NT2/D1 (cell line): Measurements from ENCODE around the gene PCNT.
A peak's percentile ranks its signal among the peaks of the same experiment; 100 is the strongest.

ENCODE experiments used
- DNase-seq: peaks from one replicate; pipeline ENCODE4 v3.0.0-alpha.2; 2011; ENCODE audit warnings: low read depth, low spot score
- H3K27me3 ChIP-seq: 2 replicates; pipeline ENCODE4 v1.6.0; 2011; ENCODE audit warnings: mild to moderate bottlenecking; ENCODE audit not compliant: insufficient read length, insufficient read depth
- H3K36me3 ChIP-seq: 2 replicates; pipeline ENCODE4 v1.6.1; 2011; ENCODE audit warnings: mild to moderate bottlenecking, low read length, mixed read lengths; ENCODE audit not compliant: insufficient read depth, insufficient read length
- H3K4me1 ChIP-seq: 2 replicates; pipeline ENCODE4 v1.5.1; 2011; ENCODE audit not compliant: insufficient read depth, insufficient read length
- H3K4me3 ChIP-seq: 2 replicates; pipeline ENCODE4 v1.5.1; 2011; ENCODE audit warnings: low read depth; ENCODE audit not compliant: insufficient read length
- H3K9ac ChIP-seq: 2 replicates; pipeline ENCODE4 v1.6.0; 2011; ENCODE audit warnings: low read depth; ENCODE audit not compliant: insufficient read length
- H3K9me3 ChIP-seq: 2 replicates; pipeline ENCODE4 v1.5.1; 2011; ENCODE audit warnings: mild to moderate bottlenecking, low read length; ENCODE audit not compliant: insufficient read depth
- SUZ12 ChIP-seq: IDR thresholded peaks from 2 replicates; pipeline ENCODE4 v1.6.1; 2011; ENCODE audit not compliant: insufficient read length, insufficient read depth; ENCODE audit errors: extremely low read depth
- YY1 ChIP-seq: IDR thresholded peaks from 2 replicates; pipeline ENCODE4 v1.6.1; 2011; ENCODE audit not compliant: insufficient read length, insufficient read depth
- ZNF274 ChIP-seq: IDR thresholded peaks from 2 replicates; pipeline ENCODE4 v1.6.1; 2011; ENCODE audit warnings: mild to moderate bottlenecking, low read depth, low read length

PCNT gene, protein sequence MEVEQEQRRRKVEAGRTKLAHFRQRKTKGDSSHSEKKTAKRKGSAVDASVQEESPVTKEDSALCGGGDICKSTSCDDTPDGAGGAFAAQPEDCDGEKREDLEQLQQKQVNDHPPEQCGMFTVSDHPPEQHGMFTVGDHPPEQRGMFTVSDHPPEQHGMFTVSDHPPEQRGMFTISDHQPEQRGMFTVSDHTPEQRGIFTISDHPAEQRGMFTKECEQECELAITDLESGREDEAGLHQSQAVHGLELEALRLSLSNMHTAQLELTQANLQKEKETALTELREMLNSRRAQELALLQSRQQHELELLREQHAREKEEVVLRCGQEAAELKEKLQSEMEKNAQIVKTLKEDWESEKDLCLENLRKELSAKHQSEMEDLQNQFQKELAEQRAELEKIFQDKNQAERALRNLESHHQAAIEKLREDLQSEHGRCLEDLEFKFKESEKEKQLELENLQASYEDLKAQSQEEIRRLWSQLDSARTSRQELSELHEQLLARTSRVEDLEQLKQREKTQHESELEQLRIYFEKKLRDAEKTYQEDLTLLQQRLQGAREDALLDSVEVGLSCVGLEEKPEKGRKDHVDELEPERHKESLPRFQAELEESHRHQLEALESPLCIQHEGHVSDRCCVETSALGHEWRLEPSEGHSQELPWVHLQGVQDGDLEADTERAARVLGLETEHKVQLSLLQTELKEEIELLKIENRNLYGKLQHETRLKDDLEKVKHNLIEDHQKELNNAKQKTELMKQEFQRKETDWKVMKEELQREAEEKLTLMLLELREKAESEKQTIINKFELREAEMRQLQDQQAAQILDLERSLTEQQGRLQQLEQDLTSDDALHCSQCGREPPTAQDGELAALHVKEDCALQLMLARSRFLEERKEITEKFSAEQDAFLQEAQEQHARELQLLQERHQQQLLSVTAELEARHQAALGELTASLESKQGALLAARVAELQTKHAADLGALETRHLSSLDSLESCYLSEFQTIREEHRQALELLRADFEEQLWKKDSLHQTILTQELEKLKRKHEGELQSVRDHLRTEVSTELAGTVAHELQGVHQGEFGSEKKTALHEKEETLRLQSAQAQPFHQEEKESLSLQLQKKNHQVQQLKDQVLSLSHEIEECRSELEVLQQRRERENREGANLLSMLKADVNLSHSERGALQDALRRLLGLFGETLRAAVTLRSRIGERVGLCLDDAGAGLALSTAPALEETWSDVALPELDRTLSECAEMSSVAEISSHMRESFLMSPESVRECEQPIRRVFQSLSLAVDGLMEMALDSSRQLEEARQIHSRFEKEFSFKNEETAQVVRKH (N-terminal part only)

GRCh38 chr21:46323710-46324389 is at the start of gene PCNT, which contains the start of gene C21orf58:
Gene PCNT, plus strand, starts transcription at chr21:46324156. Its CDS starts 73 bp downstream, at chr21:46324229.
Gene C21orf58, minus strand, starts transcription at chr21:46323870. Its CDS starts 1,132 bp downstream, at chr21:46322738.
- H3K9ac ChIP-seq: peak within 1 kb of the TSS; percentile 99
- peaks cover 8% of the 10 kb centered on the region for H3K4me1 ChIP-seq

DNA sequence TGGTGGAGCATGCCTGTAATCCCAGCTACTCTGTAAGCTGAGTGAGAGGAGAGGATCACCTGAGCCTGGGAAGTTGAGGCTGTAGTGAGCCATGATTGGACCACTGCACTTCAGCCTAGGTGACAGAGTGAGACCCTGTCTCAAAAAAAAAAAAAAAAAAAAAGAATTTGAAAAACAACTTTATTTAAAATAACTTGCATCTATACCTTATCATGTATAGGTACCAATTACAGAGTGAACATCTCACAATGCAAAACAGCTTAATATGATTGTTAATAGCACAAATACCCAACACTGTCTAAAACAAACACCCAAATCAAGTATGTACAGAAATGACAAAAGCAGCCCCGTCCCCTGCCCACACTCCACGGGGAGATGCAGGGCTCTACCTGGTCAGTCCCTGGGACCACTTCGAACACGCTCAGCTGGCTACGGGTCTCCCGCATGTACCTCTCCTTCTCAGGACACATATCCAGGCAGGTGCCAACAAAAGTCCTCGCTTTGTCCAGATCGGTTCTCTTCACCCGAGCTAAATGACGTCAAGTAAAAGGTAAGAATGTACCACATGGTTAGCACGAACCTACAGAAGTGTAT is 49.1 kb upstream of the PCNT start:
- Histone ChIP-seq H3K36me3 (peaks cover 92% of the 10 kb centered on the region), H3K9ac (no peak overlapping the region), H3K9me3 (no peaks in the 10 kb centered on the region), H3K4me1 (peaks cover 2% of the 10 kb centered on the region), H3K27me3 (no peaks in the 10 kb centered on the region), H3K4me3 (no peak overlapping the region)
- no peak for DNase-seq
- TF ChIP-seq ZNF274 (no peak), SUZ12 (no peak), YY1 (no peak)

More at GRCh38 chr21:46323710-46324389, at the start of gene PCNT, which contains the start of gene C21orf58:
- Histone ChIP-seq H3K36me3 (peaks cover 57% of the 10 kb centered on the region), H3K4me3 (peak within 1 kb of the TSS; percentile 98), H3K27me3 (no peaks in the 10 kb centered on the region), H3K9me3 (no peaks in the 10 kb centered on the region)
- no peak for TF ChIP-seq YY1
- peak; percentile 99 for DNase-seq

DNA sequence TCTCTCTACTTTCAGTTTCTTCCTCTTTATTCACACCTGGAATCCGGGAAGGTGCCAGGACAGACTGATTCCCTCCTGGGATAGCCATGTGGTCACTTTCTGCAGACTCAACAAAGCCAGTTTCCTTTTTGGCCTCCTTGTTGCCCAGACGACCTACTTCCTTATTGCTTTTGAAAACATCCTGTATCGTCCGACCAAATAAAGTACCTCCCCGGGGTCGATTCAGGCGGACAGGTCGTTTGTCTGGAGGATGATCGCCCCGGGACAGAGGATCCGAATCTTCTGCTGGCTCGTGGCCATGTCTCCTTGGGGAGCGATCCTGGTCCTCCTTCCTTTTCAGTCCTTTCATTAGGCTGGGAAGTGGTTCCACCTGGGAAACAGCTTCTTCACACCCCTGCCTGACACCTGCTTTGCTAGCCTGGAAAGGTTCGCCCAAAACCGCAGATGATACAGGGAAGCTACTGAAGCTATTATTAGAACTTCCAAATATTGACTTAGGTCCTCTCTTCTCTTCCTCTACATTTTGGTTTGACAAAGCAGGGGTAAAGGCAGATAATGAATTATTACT is 39.8 kb upstream of the PCNT start:
- Histone ChIP-seq H3K9me3 (no peaks in the 10 kb centered on the region), H3K4me1 (peaks cover 8% of the 10 kb centered on the region), H3K4me3 (peak overlapping the region; percentile 25), H3K36me3 (peaks cover 67% of the 10 kb centered on the region), H3K9ac (peak overlapping the region; percentile 65), H3K27me3 (no peaks in the 10 kb centered on the region)
- TF ChIP-seq SUZ12 (no peak), ZNF274 (no peak), YY1 (no peak)
- no peak for DNase-seq

- Histone ChIP-seq H3K9me3 (no peaks in the 10 kb centered on the region), H3K4me1 (peaks cover 7% of the 10 kb centered on the region), H3K9ac (peak overlapping the region; percentile 45), H3K27me3 (no peaks in the 10 kb centered on the region), H3K4me3 (peak overlapping the region; percentile 95), H3K36me3 (peaks cover 63% of the 10 kb centered on the region)
- DNase-seq: no peak
- TF ChIP-seq YY1 (no peak), SUZ12 (no peak), ZNF274 (no peak)
Measured at GRCh38 chr21:46284733-46285132, 39.2 kb upstream of the PCNT start.

DNA sequence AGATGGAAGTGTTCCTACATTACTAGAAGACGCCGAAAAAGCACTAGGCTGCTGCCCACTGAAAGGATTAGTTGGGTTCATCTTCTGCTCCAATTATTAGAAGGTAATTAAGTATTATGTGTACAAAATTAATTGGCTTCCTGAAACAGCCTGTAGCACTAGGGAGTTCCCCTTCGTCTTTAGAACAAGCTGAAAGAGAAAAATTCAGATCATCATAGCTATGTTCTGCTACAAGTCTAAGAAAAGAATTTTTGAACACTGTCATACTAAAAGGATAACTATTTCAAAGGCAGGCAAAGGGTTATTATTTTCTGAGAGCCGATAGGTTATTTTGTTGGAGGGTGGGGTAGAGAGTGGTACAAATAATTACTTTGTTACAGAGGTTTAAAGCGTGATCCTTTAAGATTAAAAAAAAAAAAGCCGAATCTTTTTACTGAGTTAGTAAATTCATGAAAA is 38.7 kb upstream of the PCNT start, which contains the start of gene MCM3AP:
Gene MCM3AP, minus strand, starts transcription at position 406 of the 456 bp plus-strand sequence. Its CDS starts 325 bp downstream, at position 81.
- Histone ChIP-seq H3K9ac (peak within 1 kb of the TSS; percentile 100), H3K27me3 (no peaks in the 10 kb centered on the region), H3K36me3 (peaks cover 60% of the 10 kb centered on the region), H3K9me3 (no peaks in the 10 kb centered on the region), H3K4me3 (peak within 1 kb of the TSS; percentile 95), H3K4me1 (peaks cover 5% of the 10 kb centered on the region)
- TF ChIP-seq ZNF274 (no peak), SUZ12 (no peak), YY1 (no peak)
- no peak for DNase-seq
